ENCODE data around the gene KCTD2.
A peak's percentile ranks its signal among the peaks of the same experiment; 100 is the strongest.

GRCh38 chr17:75069783-75070182, 22.8 kb downstream of the KCTD2 start:
- TF ChIP-seq CTCF (IDR thresholded peaks at IDR 0.05; ENCODE audit: insufficient read depth, low read depth, low read length) (peak; percentile 34), EZH2 (IDR thresholded peaks at IDR 0.05; ENCODE audit: insufficient read depth, low read length) (no peak)
